Measurements from ENCODE around the gene SHISA4. TPM values are rescaled to one million over a fixed set of nuclear protein-coding genes. Genes with fewer than 3 reads are reported as not detected.

Gene SHISA4
- total RNA-seq, 4 donors from 2014 or later = 11.0 to 23.3 (median 13.0) TPM

DNA sequence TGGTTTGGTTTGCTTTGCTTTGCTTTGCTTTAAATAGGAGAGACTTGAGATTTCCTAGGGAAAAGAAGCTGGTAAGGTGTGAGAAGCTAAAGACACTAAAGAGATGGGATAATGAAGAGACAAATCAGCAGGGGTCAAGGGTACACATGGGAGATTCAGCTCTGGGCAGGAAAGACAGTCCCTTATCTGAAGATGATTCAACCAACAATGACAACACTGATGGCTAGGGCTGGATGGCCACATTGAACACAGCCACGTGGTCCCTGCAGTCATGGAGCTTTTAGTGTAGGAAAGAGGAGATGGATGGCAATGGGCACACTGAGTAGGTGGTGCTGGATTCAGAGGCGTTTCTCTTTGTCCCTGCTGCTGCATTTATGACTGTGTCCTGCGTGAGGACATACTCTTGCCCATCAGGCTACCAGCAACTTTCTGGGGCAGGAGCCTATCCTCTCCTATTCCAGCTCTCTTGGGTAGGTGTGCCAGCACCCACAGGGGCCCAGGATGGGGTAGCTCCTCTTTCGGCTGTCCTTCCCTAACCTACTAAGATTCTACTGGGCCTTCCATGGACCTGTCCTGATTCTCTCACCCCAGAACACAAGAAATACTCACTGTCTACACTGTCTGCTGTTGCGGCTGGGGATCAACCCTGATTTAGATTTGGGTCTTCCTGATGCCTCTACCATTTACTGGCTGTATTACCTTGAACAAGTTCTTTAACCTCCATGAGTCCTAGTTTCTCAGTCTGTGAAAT is 1.4 kb upstream of the SHISA4 start:
- no peak for TF ChIP-seq CTCF (IDR thresholded peaks at IDR 0.05)
- DNase-seq (ENCODE audit: low spot score) (no peak), ATAC-seq (ENCODE audit: low FRiP score) (no peak)

GRCh38 chr1:201889090-201889968 is 631 bp downstream of the SHISA4 start:
- DNase-seq (ENCODE audit: low spot score) = no peak
- no peak for TF ChIP-seq CTCF (IDR thresholded peaks at IDR 0.05)
- ATAC-seq (ENCODE audit: low FRiP score) = no peak

GRCh38 chr1:201890223-201890622 is 1.5 kb downstream of the SHISA4 start:
- ATAC-seq (ENCODE audit: low FRiP score) (no peak), DNase-seq (ENCODE audit: low spot score) (no peak)
- no peak for TF ChIP-seq CTCF (IDR thresholded peaks at IDR 0.05)

- ATAC-seq (ENCODE audit: low FRiP score) (no peak), DNase-seq (ENCODE audit: low spot score) (no peak)
- no peak for TF ChIP-seq CTCF (IDR thresholded peaks at IDR 0.05)
These were observed 2.2 kb downstream of the SHISA4 start for GRCh38 chr1:201890806-201891450.

DNA sequence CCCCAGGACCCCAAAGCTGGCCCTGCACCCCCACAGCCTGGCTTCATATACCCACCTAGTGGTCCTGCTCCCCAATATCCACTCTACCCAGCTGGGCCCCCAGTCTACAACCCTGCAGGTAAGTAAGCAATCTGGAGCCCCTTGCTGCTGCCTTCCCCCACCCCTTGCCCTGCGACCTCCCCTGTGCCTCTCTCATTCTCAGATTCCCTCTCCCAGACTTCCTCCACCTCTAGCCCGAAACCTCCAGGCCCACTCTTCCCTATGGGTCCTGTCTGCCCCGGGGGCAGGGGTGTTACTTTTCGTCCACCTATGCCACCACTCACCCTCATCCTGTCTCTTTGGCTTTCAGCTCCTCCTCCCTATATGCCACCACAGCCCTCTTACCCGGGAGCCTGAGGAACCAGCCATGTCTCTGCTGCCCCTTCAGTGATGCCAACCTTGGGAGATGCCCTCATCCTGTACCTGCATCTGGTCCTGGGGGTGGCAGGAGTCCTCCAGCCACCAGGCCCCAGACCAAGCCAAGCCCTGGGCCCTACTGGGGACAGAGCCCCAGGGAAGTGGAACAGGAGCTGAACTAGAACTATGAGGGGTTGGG is 2.9 kb downstream of the SHISA4 start:
- ATAC-seq (ENCODE audit: low FRiP score) (no peak), DNase-seq (ENCODE audit: low spot score) (no peak)
- TF ChIP-seq CTCF (IDR thresholded peaks at IDR 0.05) = no peak

DNA sequence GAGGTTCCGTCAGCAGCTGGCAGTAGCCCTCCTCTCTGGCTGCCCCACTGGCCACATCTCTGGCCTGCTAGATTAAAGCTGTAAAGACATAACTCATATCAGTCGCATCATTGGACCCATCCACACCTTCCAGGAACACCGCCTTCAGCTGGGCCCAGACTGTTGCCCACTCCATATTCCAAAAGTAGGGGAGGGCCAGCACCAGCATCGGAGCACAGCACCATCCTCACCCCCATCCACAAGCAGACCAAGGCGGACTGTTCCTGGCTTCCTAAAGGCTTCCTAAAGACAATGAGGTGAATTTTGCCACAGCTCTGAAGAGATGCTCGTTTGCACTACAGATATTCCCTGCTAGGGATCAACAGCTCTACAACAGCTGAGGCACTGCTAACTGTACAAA is 3.5 kb downstream of the SHISA4 start:
- DNase-seq (ENCODE audit: low spot score) (no peak), ATAC-seq (ENCODE audit: low FRiP score) (no peak)
- TF ChIP-seq CTCF (IDR thresholded peaks at IDR 0.05) = no peak

All from omental fat pad (tissue), 4 donors.